ENCODE data around the gene TMEM60. TPM values are rescaled to one million over a fixed set of nuclear protein-coding genes. Genes with fewer than 3 reads are reported as not detected.

The TMEM60 gene
- total RNA-seq, 4 donors from 2014 or later = 9.6 to 21.9 (median 14.5) TPM

DNA sequence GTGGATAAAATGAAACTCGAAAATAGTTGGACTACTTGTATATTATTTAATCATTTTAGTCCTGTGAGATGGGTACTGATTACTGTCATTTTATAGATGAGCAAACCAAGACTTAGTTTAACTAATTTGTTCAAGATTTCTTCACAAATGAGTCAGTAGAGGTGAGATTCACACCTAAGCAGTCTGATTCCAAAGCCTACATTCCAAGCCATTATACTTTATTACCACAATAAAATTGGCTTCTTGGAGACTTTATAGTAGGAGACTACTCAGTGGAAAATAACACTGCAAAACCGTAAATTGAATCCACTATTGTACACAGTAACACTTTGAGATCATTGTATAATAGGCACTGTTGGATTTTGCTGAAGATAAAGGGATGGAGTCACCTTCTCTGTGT is 2.5 kb upstream of the TMEM60 start:
- ATAC-seq (ENCODE audit: low FRiP score) (no peak), DNase-seq (ENCODE audit: low spot score) (no peak)
- TF ChIP-seq, protein P1, sequence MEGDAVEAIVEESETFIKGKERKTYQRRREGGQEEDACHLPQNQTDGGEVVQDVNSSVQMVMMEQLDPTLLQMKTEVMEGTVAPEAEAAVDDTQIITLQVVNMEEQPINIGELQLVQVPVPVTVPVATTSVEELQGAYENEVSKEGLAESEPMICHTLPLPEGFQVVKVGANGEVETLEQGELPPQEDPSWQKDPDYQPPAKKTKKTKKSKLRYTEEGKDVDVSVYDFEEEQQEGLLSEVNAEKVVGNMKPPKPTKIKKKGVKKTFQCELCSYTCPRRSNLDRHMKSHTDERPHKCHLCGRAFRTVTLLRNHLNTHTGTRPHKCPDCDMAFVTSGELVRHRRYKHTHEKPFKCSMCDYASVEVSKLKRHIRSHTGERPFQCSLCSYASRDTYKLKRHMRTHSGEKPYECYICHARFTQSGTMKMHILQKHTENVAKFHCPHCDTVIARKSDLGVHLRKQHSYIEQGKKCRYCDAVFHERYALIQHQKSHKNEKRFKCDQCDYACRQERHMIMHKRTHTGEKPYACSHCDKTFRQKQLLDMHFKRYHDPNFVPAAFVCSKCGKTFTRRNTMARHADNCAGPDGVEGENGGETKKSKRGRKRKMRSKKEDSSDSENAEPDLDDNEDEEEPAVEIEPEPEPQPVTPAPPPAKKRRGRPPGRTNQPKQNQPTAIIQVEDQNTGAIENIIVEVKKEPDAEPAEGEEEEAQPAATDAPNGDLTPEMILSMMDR (IDR thresholded peaks at IDR 0.05) = no peak

- ATAC-seq (ENCODE audit: low FRiP score) = no peak
- no peak for DNase-seq (ENCODE audit: low spot score)
- TF ChIP-seq, protein P1 (IDR thresholded peaks at IDR 0.05) = no peak
Measured at GRCh38 chr7:77800158-77800557, 1.9 kb upstream of the TMEM60 start.

DNA sequence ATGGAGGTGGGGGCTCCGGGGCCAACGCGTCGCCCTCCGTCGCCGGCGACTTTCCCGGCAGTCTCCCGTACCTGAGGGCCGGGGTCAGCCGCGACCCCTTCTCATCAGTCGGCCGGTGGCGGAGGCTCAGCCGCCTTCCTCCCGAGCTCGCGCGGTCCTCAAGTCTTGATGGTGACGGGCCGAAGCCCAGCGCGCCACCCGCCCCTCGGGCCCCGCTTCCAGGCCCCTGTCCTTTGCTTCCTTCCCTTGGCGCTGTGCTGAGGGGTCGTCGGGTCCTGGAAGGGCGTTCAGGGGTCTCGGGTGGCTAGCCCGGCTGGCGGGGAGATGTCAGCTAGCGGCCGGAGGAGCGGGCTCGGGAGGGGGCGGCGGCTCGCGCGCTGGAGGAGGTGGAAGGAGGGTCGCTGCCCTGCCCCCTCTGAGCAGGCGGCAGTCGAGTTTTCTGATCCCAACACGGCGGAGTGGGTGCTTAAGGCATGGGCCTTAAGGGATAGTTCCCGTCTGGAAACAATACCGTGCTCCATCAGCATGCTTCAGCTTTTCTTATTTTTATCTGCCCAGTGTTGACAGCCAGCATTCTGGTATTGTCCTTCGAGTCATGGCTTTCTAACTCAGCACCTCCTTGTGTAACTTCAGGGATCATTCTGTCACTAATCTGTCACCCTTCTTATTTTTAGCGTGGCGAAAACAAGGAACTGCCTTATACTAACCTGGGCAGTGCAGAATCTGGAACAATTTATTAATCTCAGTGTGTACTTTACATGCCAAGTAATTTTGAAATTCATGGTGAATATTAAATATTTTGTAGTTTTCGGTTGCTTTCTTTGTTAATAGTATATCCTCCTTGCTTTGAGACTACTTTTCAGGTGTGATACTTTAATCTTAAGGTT is 1.1 kb upstream of the TMEM60 start:
- peak; percentile 7 for ATAC-seq (ENCODE audit: low FRiP score)
- DNase-seq (ENCODE audit: low spot score) = no peak

DNA sequence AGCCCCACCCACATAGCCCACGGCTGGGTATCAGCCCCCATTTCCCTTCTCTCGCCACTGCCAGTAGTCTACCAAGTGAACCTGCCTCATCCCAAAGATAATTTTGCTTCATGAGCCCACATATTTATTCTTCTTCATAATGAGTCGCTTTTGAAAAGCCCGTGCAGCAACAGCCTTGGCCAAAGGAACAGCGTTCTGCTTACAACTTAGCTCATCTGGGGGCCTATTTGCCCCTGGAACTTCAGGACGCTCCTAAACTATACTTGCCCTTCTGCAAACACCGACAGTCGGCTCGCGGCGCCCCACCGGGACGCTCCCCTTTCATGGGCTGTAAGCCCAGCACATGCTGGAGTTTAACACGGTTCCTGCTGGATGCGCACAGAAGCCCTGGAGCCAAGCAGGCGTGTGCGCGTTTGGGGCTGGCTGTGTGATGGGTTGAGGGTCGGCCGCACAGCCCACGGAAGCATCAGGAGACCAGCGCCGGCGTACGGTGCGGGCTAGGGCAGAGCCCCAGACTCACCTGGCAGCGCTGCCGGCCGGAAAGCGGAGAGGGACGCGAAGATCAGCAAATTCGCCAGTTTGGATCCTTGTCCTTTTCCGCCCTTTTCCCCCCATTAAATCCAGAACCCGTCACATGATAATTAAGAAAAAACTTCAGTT is 370 bp downstream of the TMEM60 start:
- no peak for DNase-seq (ENCODE audit: low spot score)
- ATAC-seq (ENCODE audit: low FRiP score) = peak; percentile 37
- TF ChIP-seq, protein P1 (IDR thresholded peaks at IDR 0.05) = no peak

More for the DNA sequence above, 1.1 kb upstream of the TMEM60 start:
- TF ChIP-seq, protein P1 (IDR thresholded peaks at IDR 0.05) = no peak

DNA sequence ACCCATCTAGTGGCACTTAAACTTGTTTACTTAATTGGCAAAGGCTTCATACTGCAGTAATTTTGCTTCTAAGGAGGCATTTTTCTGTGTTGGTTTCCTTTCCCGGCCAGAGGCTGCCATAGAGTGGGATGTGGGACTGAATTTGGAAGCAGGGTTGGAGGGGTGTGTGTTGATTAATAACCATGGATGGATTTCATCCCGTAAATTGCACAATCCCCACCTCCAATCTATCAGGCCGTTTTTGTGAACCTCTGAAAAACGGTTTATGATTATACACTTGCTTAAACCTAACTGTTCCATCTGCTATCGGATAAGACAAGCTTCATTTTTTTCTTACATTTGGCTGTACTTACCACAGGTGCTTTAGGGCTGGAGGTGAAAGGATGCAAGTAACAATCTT is 1.3 kb downstream of the TMEM60 start:
- TF ChIP-seq, protein P1 (IDR thresholded peaks at IDR 0.05) = no peak
- DNase-seq (ENCODE audit: low spot score) = no peak
- no peak for ATAC-seq (ENCODE audit: low FRiP score)

- DNase-seq (ENCODE audit: low spot score) = no peak
- TF ChIP-seq, protein P1 (IDR thresholded peaks at IDR 0.05) = no peak
- ATAC-seq (ENCODE audit: low FRiP score) = no peak
Measured at GRCh38 chr7:77796109-77796508, 2.1 kb downstream of the TMEM60 start.

Data from omental fat pad (tissue), 4 donors.